HepG2 (cell line): Measurements from ENCODE around the gene RPGRIP1. TPM values are rescaled to one million over a fixed set of nuclear protein-coding genes. Genes with fewer than 3 reads are reported as not detected.

Experiments used
- ATAC-seq: fragments of 200-7000 bp; cut with Tn5 transposase; 3 replicates; pipeline ENCODE4 v1.9.1; 2020; ENCODE audit warnings: mild to moderate bottlenecking, moderate library complexity
- BruUV-seq: library from RNA; stranded (reverse); fragments of 400-500 nt; replicated peaks from 2 replicates; lab custom pipeline; 2021; lab: Mats Ljungman, UMichigan
- CTCF ChIA-PET: fragments of 300-600 bp; formaldehyde crosslinking; extraction: SDS; loops from one replicate; lab custom pipeline; 2021; ENCODE audit warnings: low total read pairs, inconsistent platforms, low intra/inter-chr PET ratio; lab: Yijun Ruan, JAX
- POLR2A ChIA-PET: fragments of 350-600 bp; sonication (Branson Sonifier 250); formaldehyde crosslinking; loops from one replicate; lab custom pipeline; 2020; ENCODE audit warnings: antibody characterized with exemption, inconsistent platforms; lab: Yijun Ruan, JAX
- DNase-seq: peaks from one replicate; pipeline ENCODE4 v3.0.0-alpha.2; 2015; ENCODE audit warnings: low spot score
- FAIRE-seq: peaks from 3 replicates; lab custom pipeline; 2011; peaks lifted over from hg19 to GRCh38; lab: Jason Lieb, UNC
- H2AFZ ChIP-seq: one replicate; pipeline ENCODE4 v1.6.1; 2011; ENCODE audit warnings: low read length, inconsistent platforms
- H3K27ac ChIP-seq: fragments of 300-600 bp; 3 replicates; pipeline ENCODE4 v1.8.0; 2011; ENCODE audit warnings: mixed run types, mild to moderate bottlenecking, mixed read lengths, low read length, inconsistent platforms; ENCODE audit not compliant: insufficient read depth; ENCODE audit errors: extremely low read length
- H3K27me3 ChIP-seq, 2 experiments: fragments of 200-600 bp in 1 of 2; 2 replicates in 1 of 2; 3 replicates in 1 of 2; pipeline versions ENCODE4 v1.6.0 to v1.8.0; 2011; ENCODE audit warnings: low read length in 2 of 2, mild to moderate bottlenecking in 2 of 2, moderate library complexity in 2 of 2, inconsistent platforms in 1 of 2; ENCODE audit not compliant: insufficient read depth in 2 of 2, control insufficient read depth in 1 of 2
- H3K36me3 ChIP-seq, 2 experiments: fragments of 200-600 bp in 1 of 2; replicated peaks in 1 of 2; 2 replicates in 1 of 2; 3 replicates in 1 of 2; pipeline versions ENCODE4 v1.5.1 to v1.8.0; 2011; ENCODE audit warnings: low read length in 2 of 2, inconsistent platforms in 1 of 2; ENCODE audit not compliant: insufficient read depth in 2 of 2, control insufficient read depth in 1 of 2
- H3K4me1 ChIP-seq: 2 replicates; pipeline ENCODE4 v1.5.1; 2012; ENCODE audit warnings: low read length, inconsistent platforms; ENCODE audit not compliant: insufficient read depth
- H3K4me2 ChIP-seq: 2 replicates; pipeline ENCODE4 v1.6.0; 2011; ENCODE audit warnings: low read depth, low read length, inconsistent platforms
- H3K4me3 ChIP-seq, 3 experiments: fragments of 200-600 bp in 1 of 3; sonication (generic), shearing (Covaris generic) in 1 of 3; replicated peaks in 1 of 3; 2 replicates each; pipeline ENCODE4 v1.5.1; 2011 to 2016; ENCODE audit warnings: low read length in 3 of 3, inconsistent platforms in 2 of 3, low read depth in 2 of 3, mild to moderate bottlenecking in 2 of 3, control low read depth in 1 of 3, mixed read lengths in 1 of 3; ENCODE audit not compliant: insufficient read depth in 1 of 3
- H3K79me2 ChIP-seq: one replicate; pipeline ENCODE4 v1.6.1; 2011; ENCODE audit warnings: low read length, inconsistent platforms; ENCODE audit not compliant: insufficient read depth
- H3K9ac ChIP-seq: 2 replicates; pipeline ENCODE4 v1.6.0; 2011; ENCODE audit warnings: mild to moderate bottlenecking, low read depth, low read length, inconsistent platforms; ENCODE audit not compliant: insufficient read depth
- H3K9me3 ChIP-seq: 2 replicates; pipeline ENCODE4 v1.5.1; 2012; ENCODE audit warnings: mild to moderate bottlenecking, low read length
- H4K20me1 ChIP-seq: 2 replicates; pipeline ENCODE4 v1.6.0; 2011; ENCODE audit warnings: inconsistent platforms, mild to moderate bottlenecking, low read length, moderate library complexity; ENCODE audit not compliant: insufficient read depth
- ERF ChIP-seq: IDR thresholded peaks from 2 replicates; pipeline ENCODE4 v1.6.1; 2018; ENCODE audit warnings: missing biosample characterization, missing genetic modification reagents
- JUND ChIP-seq: sonication (generic); formaldehyde crosslinking; IDR thresholded peaks from 2 replicates; pipeline ENCODE4 v1.8.0; 2022; ENCODE audit warnings: mild to moderate bottlenecking, missing genetic modification reagents
- TOE1 ChIP-seq: sonication (generic); formaldehyde crosslinking; IDR thresholded peaks from 2 replicates; pipeline ENCODE4 v1.4.0; 2020; ENCODE audit warnings: mild to moderate bottlenecking, missing genetic modification reagents
- WGBS: methylation state at CpG from one replicate; pipeline ENCODE4 v1.1.6; 2017; ENCODE audit warnings: low lambda C conversion rate; 5-methylcytosine and 5-hydroxymethylcytosine counted together
- in situ Hi-C: cut with HindIII; loops from 2 replicates; pipeline ENCODE4 v1.10.0; 2017; ENCODE audit warnings: low pct_unique_long_range_greater_than_20kb; ENCODE audit not compliant: extremely low pct_ligation_motif_present
- intact Hi-C: fragments of 100-400 bp; cut with micrococcal nuclease; formaldehyde crosslinking; loops from one replicate; pipeline ENCODE4 v1.10.0; 2022; ENCODE audit not compliant: unreplicated experiment
- polyA plus RNA-seq, 8 experiments: library from polyadenylated mRNA; depleted of rRNA in 3 of 8; stranded (reverse) in 7 of 8; unstranded in 1 of 8; fragments of >200 nt; fragmentation: Illumina TruSeq in 4 of 8; extraction: Trizol in 4 of 8; gene quantifications; 2 replicates each; pipeline versions ENCODE4 v1.2.1 to v1.2.3, GENCODE V29; 2011 to 2016; ENCODE audit warnings: low read depth in 4 of 8, missing spikeins in 1 of 8, mixed read lengths in 1 of 8; ENCODE audit not compliant: insufficient read depth in 1 of 8
- total RNA-seq, 5 experiments: library from RNA; depleted of rRNA; stranded (reverse); fragments of >200 nt; fragmentation: Illumina TruSeq; extraction: Trizol; gene quantifications; 2 replicates each; pipeline ENCODE4 v1.2.3, GENCODE V29; 2016; ENCODE audit warnings: low read depth in 1 of 5
- TF ChIP-seq, protein P1 (sequence below), 2 experiments: IDR thresholded peaks; 2 replicates each; pipeline ENCODE4 v1.6.1; 2011 to 2012; ENCODE audit warnings: low read length in 2 of 2, borderline replicate concordance in 1 of 2, low read depth in 1 of 2, mild to moderate bottlenecking in 1 of 2, moderate library complexity in 1 of 2

Gene RPGRIP1
- total and polyA plus RNA-seq, 2 of the 13 experiments (the other 11 are each of a cell fraction or from before 2014, with no cell fraction given): 0.13 to 1.1 TPM

DNA sequence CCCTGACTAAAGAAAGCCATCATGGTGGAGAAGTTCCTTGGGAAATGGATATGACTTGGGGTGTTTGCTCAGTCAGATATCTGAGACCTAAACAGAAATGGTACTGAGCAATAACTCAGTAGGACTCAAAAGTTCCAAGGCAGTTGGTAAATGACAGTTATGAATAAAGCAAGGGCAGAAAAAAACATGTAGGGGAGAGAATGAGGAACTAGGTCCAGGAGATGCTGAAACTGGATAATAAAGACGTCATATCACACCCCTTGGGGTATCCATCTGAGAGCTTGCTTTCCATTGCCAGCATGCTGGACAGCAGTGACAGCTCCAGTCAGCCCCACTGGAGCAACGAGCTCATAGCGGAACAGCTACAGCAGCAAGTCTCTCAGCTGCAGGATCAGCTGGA is 37.5 kb downstream of the RPGRIP1 start:
- in situ Hi-C loops (no loop called here), intact Hi-C loops (no loop called here)
- no peaks in the 10 kb centered on the region for H3K79me2 ChIP-seq
- H4K20me1 ChIP-seq: no peaks in the 10 kb centered on the region
- H3K27ac ChIP-seq: no peak overlapping the region
- BruUV-seq: no TSS peak
- ATAC-seq: peak; percentile 56
- no peak overlapping the region for H3K9ac ChIP-seq
- TF ChIP-seq, protein P1, sequence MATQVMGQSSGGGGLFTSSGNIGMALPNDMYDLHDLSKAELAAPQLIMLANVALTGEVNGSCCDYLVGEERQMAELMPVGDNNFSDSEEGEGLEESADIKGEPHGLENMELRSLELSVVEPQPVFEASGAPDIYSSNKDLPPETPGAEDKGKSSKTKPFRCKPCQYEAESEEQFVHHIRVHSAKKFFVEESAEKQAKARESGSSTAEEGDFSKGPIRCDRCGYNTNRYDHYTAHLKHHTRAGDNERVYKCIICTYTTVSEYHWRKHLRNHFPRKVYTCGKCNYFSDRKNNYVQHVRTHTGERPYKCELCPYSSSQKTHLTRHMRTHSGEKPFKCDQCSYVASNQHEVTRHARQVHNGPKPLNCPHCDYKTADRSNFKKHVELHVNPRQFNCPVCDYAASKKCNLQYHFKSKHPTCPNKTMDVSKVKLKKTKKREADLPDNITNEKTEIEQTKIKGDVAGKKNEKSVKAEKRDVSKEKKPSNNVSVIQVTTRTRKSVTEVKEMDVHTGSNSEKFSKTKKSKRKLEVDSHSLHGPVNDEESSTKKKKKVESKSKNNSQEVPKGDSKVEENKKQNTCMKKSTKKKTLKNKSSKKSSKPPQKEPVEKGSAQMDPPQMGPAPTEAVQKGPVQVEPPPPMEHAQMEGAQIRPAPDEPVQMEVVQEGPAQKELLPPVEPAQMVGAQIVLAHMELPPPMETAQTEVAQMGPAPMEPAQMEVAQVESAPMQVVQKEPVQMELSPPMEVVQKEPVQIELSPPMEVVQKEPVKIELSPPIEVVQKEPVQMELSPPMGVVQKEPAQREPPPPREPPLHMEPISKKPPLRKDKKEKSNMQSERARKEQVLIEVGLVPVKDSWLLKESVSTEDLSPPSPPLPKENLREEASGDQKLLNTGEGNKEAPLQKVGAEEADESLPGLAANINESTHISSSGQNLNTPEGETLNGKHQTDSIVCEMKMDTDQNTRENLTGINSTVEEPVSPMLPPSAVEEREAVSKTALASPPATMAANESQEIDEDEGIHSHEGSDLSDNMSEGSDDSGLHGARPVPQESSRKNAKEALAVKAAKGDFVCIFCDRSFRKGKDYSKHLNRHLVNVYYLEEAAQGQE (IDR thresholded peaks at IDR 0.05; ENCODE audit: borderline replicate concordance in 1 of 2, low read depth in 1 of 2, low read length in 2 of 2): peak in 1 of 2 experiments; percentile 71; a peak in 3 of 4 replicates
- TF ChIP-seq JUND (CRISPR knock-in tag) (no peak), TOE1 (CRISPR knock-in tag) (no peak), ERF (CRISPR knock-in tag) (no peak)
- peaks cover 0 to 2% of the 10 kb centered on the region in 2 experiments; a peak in 3 of 5 replicates for H3K27me3 ChIP-seq
- H3K4me2 ChIP-seq: no peak overlapping the region
- no peak for FAIRE-seq
- peaks cover 41% of the 10 kb centered on the region for H3K4me1 ChIP-seq
- DNase-seq: no peak
- 15% methylated on average over 3 of the region's 3 CpGs for WGBS
- H3K4me3 ChIP-seq: no peak overlapping the region
- no peaks in the 10 kb centered on the region for H3K9me3 ChIP-seq
- POLR2A ChIA-PET: no interaction called here
- no peaks in the 10 kb centered on the region for H3K36me3 ChIP-seq
- no peak overlapping the region for H2AFZ ChIP-seq
- CTCF ChIA-PET: no interaction called here
